ENCODE results near the gene COPS4.
"Not testable (repeated sequence)": the region's sequence is repeated elsewhere in the genome, so short reads cannot be mapped to it uniquely, and the experiment has no call there.

The COPS4 gene

DNA sequence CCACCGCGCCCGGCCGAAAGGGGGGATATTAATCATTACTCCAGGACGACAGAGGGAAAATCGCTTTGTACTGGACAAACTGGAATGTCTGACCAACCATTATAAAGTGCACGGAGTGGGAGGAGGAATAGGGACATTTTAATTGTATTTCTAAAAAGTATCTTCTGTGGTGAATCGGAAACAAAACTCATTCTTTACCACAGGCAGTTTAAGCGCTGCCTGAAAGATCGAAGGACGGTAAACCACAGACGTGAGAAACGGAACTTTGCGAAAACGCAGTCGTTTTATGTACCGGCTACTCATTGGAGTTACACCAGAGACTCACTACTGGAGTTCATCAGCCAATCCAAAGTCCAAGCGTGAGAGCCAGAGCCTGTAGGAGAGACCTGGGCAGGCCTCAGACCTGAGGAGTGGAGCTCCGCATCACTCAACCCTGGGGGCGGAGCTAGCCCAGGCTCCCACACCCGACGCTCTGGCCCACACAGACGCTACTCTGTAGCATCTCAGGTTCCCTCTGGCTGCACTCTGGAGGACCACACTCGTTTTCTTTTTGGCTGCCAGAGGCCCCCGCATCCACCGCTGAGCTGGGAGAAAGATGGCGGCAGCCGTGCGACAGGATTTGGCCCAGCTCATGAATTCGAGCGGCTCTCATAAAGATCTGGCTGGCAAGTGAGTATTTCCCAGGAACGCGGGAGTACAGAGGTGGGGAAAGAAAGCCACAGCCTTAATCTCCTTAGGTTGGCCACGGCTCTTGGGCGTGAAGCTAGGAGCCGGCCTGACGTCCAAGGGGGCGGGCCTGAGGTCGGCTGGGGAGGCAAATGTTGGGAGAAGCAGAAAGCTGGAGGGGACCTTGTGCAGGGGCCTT, at the start of gene COPS4:
TSS of gene COPS4 (plus strand) at position 554 of the 865 bp plus-strand sequence. CDS start at position 596, 42 bp downstream.
- DNase-seq (ENCODE audit: low read depth, low spot score), result peak; percentile 99

DNA sequence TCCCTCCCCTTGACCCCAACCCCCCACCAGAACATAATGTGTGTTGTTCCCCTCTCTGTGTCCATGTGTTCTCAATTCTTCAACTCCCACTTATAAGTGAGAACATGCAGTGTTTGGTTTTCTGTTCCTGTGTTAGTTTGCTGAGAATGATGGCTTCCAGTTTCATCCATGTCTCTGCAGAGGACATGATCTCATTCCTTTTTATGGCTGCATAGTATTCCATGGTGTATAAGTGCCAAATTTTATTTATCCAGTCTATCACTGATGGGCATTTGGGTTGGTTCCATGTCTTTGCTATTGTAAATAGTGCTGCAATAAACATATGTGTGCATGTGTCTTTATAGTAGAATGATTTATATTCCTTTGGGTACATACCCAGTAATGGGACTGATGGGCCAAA, 47.5 kb upstream of the COPS4 start:
- not testable (repeated sequence) for DNase-seq (ENCODE audit: low read depth, low spot score)

DNA sequence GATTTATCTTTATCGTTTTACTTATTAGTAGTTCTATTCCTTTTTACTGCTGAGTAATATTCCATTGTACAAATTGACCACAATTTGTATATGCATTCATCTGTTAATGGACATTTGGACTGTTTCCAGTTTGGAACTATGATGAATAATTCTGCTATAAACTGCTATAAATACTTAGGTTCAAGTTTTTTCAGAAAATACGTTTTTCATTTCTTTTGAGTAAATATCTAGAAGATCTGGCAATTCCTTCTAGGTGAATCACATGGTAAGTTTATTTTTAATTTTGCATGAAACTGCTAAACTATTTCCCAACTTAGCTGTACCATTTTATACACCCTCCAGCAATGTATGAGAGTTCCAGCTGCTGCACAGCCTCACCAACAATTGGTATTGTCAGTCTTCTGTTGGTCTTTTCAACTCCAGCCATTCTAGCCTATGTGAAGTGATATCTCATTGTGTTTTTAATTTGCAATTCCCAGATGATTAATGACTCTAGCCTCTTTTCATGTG, 46.6 kb upstream of the COPS4 start:
- DNase-seq (ENCODE audit: low read depth, low spot score), result no peak

DNA sequence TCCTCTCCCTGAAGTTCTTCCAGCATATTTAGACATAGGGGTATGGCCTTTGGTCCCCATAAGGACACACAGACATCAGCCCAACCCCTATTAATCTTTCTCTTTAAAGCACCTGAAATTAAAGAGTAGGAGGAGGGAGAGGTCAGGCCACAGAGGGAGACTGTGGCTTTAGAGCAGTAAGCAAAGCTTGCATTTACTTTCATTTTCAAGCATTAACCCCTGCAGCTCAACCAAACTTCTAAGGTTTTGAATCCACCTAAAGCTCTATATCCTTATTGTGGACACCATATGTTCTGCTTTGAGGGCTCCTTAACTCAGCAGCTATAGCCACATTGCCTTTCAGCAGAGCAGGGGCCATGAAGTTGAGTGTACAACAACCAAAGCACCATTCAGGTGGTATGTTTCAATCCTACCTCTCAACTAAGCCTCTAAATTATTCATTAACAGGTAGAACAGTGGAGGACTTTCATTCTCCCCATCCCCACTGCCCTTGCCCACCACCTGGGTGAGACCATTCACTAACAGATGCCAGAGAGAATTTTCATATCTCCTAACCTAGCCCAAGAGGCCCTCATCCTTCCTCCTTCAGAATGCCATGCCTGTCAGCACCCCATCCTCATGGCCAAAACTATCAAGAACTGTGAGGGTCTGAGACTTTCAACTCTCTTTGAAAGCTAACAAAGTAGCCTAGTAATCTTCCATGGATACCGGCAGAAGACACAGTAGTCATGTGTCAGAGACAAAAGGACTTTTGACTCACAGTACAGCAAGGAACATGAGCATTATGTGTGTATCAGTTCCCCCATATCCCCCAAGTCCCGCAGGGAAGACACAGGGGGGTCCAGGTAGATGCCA, 45.2 kb upstream of the COPS4 start:
- no peak for DNase-seq (ENCODE audit: low read depth, low spot score)

DNA sequence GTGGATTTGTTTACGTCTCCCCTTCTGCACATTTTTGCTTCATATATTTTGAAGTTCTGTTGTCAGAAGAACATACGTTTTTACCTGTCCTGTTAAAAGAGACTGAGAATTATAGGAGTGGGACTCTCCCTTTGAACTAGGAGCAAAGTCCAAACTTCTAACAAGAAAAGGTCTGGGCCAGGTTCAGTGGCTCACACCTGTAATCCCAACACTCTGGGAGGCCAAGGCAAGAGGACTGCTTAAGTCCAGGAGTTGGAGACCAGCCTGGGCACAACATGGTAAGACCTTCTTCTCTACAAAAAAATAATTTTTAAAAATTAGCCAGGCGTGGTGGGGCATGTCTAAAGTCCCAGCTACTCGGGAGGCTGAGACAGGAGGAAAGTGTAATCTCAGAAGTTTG, 40.1 kb upstream of the COPS4 start:
- DNase-seq (ENCODE audit: low read depth, low spot score), result no peak

DNA sequence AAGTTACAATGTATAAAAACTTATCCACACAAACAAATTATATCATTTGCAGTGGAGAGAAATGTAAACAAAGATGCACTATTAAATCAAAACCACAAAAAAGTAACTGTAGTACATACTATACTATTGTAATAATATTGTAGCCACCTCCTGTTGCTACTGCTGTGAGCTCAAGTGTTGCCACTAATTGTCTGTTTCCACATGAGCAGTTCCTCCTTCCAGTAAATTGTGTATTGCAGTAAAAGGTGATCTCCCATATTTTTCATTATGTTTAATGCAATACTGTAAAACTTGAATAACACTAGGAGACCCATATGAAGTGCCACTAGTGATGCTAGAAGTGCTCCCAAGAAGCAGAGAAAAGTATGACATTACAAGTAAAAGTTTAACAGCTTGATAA, 36.1 kb upstream of the COPS4 start:
- no peak for DNase-seq (ENCODE audit: low read depth, low spot score)

DNA sequence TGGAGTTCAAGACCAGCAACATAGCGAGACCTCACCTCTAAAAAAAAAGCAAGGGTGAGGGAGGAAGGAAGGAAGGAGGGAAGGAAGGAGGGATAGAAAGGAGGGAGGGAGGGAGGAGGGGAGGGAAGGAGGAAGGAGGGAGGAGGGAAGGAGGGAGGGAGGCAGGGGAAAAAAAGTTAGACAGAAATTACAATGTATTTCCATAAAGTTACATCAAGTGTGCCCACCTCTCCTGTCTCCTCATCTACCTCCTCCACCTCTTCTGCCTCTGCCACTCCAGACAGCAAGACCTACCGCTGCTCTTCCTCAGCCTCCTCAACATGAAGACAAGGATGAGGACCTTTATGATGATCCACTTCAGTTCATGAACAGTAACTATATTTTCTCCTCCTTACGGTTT, 32.7 kb upstream of the COPS4 start:
- no peak for DNase-seq (ENCODE audit: low read depth, low spot score)

DNA sequence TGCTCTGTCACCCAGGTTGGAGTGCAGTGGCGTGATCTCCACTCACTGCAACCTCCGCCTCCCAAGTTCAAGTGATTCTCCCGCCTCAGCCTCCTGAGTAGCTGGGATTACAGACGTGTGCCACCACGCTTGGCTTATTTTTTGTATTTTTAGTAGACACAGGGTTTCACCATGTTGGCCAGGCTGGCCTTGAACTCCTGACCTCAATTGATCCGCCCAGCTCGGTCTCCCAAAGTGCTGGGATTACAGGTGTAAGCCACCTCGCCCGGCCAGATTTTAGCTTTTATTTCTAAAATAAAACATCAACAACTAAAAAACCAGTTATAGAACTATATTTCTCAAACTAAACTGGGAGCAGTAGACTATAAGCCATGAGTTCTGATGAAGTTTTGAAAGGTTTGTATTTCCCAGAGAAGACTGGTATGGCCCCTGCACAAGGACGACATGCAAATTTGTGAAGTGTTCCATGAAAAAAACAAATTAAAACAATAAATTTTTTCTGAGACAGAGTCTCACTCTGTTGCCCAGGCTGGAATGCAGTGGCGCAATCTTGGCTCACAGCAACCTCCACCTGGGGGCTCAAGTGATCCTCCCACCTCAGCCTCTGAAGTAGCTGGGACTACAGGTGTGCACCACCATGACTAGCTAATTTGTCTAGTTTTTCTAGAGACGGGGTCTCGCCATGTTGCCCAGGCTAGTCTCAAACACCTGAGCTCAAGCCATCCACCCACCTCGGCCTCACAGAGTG, 31.8 kb upstream of the COPS4 start:
- DNase-seq (ENCODE audit: low read depth, low spot score), result not testable (repeated sequence)

DNA sequence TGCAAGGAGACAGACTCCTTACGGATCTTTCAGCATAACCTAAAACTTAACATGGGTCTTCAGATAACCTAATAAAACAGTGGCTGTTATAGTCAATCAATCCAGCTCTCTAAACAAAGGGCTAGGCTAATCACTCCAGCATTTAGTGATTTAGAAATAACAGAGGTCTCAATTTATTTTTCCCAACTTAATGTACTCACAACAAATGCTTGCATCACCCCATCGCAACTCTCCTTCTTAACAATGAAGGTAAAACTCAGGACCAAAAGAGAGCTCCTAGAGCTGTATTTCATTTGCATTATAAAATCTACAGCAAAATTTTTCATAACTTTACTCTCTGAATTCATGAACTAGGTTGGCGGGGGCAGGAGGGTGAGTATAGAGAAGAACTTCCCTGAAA, 25.5 kb upstream of the COPS4 start:
- DNase-seq (ENCODE audit: low read depth, low spot score), result no peak

DNA sequence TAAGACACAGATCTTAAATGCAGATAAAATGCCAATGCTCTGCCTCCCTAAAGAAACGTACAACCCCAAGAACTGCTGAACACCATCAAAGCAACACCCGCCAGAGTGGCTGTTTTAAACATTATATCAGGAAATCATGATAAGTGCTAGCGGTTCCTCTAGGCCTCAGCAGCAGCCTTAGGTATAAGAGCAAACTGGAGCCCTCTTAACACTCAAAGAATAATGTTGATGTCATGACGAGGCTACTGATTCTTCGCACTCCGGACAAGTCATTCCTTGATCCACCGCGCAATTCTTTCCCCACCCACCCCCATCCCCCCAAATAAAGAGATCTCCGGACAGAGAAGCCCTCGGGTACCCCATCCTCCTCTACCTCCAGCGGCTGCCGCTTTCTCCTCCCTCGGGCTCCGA, 24.9 kb upstream of the COPS4 start:
- DNase-seq (ENCODE audit: low read depth, low spot score), result no peak

DNA sequence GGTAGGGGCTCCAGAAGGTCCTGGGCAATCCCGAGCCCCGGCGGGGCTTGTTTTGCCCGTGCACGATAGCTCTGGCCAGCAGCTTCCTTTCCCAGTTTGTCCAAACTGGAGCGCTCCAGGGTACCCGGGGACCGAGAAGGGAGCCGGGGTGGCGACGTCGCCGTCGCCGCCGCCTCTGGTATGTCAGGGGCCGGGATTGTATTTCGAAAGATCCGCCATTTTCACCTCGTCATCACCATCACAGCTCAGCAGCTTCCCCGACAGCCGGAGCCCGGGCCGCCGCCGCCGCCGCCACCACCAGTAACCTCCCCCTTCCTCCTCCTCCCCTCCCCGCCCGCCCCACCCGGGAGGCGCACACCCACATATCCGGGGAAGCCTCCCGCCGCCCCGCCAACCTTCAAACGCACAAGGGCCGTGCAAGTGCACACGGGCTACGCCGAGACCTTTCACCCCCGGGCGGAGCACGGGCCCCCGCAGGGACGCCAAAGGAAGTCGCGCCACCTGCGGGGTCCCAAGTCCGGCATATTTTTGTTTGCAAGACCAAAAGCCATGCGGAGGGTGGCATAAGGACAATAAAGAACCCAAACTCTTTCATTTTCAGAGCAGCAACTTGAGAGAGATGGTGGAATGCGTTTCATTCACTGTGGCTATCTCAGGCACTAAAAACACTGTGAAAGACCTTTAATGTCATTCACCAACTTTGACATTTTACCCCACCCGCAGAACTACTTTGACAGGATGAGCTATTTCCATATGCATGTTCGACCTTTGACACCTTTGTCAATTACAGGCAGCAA, 24.3 kb upstream of the COPS4 start, which contains the start of gene LIN54:
TSS of gene LIN54 (minus strand) at position 302 of the 797 bp plus-strand sequence. CDS start 25,979 bp downstream, outside the sequence.
- DNase-seq (ENCODE audit: low read depth, low spot score), result no peak

DNA sequence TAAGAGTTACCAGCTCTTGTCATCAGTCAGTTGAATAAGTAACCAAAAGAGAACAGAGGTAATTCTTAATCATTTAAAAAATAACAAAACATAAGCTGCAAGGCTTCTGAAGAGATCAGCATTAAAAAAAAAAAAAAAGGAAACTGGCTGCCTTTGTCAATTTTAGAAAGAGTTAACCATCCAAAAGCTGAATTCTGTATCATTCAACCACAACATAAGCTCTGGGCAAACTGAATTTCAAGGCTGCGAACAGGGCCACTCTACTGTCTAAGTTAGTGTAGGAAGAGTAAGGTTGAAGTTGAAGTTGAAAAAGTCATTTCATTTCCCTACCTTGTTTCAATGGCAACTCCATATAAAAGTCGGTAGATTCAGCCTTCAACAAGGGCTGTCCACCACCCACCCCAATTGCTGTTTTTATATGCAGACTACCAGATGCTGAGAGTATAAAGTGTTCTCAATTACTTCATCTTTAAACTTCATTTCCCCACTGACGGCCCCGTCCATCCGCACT, 23.2 kb upstream of the COPS4 start:
- no peak for DNase-seq (ENCODE audit: low read depth, low spot score)

DNA sequence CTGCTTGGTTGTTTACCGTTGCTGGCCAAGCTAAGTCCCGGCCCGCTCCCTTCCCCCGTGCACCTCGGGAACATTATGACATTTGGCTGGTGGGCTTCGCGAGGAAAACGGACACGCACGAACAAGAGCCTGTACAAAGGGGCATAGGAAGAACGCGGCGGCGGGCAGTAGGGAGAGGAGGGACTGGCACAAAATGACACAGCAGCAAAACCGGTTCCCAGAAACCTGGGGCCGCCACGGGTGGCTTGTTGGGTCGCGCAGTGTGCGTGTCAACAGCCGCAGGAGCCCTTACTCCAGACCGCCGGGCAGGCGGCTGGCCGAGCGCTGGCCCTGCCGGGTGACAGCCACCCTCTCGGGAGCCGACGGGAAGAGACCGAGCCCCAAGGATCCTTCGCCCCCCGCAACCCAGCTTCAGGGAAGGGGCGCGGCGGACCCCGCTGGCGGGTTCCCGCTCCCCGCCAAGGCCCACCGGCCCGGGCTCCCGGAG, 22.7 kb upstream of the COPS4 start:
- no peak for DNase-seq (ENCODE audit: low read depth, low spot score)

DNA sequence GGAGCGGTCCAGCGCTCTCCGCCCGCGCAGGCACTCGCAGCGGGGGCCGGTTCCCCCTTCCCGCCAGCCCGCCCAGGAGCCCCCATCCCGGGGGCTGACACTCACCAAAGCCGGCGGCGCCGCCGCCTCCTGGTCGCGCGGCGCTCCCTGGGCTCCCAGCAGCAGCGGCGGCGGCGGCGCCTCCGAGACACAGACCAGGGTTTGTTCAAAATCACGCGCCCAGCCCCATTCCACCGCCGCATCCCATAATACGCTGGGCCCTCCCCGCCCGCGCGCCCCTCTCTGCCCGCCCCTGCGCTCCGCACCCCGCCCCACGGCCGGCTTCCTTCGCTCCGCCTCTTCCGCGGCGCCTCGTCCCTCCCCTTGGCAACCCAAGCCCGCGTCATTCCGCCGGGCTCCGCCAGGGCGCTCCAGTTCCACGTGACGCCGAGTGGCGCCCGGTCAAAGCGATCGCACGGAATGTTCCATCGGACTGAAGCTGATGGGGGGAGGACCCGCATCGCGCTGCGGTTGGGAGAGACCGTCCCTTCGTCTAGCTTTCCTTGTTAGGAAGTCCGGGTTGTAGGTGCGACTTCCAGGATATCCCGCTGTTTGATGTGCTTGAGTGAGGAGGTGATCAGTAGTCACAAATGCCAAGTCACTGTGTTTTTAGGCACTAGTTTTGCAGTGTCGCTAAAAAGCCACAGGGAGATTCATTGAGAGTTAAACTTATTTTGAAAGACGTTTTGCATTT, 22.1 kb upstream of the COPS4 start:
- peak; percentile 98 for DNase-seq (ENCODE audit: low read depth, low spot score)

DNA sequence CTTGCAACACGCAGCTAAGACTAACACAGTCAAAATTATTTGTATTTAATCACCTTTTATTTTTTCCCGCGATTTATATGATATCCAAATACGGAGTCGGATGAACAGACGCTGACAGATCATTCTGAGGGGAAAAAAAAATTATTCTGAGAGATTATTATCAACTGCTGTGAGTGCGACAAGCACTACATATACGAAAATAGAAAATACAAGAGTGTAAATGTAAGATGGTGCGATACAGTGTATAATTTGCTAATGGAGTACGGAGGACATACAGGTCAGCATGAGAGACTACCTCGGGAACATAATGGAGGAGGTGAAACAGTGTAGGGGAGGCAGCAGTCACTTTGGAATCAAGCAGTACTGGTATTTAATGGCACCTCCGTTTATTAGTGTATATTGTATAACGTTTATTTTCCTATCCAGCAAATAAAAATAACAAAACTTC, 21.5 kb upstream of the COPS4 start:
- no peak for DNase-seq (ENCODE audit: low read depth, low spot score)

DNA sequence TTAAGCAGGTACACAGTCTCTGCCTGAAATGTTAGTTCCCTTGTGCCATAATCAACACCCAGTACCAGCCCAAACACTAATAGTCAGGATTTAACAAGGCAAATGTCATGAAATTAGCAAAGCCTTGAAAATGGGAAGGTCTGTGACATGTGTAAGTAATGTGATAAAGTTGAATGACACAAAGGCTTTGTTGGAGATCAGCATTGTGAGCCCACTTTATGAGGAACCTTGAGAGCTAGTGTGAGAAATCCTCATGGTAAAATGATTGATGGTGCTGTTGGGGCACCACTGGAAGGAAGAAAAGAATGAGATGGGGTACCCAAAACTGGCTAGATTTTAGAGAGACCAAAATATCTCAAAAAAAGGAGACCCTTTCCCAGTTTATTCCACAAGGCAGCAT, 21.1 kb upstream of the COPS4 start:
- no peak for DNase-seq (ENCODE audit: low read depth, low spot score)

DNA sequence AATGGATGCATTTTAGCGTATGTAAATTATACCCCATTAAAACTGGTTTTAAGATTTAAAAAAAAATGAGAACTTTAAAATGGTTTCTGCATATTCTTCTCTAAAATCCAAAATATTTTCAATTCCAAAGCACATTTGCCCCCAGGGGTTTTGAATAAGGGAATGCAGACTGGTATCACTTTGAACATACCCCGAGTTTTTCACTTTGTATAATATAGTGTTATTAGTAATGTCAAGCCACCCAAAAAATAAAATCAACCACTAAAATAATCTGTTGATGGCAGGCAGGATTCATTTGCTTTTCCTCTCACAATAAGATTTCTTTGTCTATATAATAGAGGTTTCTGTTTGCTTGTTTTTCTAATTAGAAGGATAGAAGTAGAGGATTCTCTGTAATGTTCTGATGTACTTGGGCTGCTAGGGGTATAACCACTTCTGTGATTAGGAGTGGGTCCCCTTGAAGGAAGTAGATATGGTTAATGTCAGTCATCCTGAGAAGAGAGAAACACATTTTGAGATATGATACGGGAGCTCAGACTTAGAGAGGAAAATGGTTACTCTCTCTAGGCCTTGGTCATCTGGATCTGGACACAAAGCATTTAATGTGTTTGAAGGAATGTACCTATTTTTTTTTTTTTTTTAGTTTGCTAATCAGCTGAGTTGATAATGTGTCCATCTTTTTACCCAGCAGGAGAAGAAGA, 15.0 kb upstream of the COPS4 start:
- no peak for DNase-seq (ENCODE audit: low read depth, low spot score)

DNA sequence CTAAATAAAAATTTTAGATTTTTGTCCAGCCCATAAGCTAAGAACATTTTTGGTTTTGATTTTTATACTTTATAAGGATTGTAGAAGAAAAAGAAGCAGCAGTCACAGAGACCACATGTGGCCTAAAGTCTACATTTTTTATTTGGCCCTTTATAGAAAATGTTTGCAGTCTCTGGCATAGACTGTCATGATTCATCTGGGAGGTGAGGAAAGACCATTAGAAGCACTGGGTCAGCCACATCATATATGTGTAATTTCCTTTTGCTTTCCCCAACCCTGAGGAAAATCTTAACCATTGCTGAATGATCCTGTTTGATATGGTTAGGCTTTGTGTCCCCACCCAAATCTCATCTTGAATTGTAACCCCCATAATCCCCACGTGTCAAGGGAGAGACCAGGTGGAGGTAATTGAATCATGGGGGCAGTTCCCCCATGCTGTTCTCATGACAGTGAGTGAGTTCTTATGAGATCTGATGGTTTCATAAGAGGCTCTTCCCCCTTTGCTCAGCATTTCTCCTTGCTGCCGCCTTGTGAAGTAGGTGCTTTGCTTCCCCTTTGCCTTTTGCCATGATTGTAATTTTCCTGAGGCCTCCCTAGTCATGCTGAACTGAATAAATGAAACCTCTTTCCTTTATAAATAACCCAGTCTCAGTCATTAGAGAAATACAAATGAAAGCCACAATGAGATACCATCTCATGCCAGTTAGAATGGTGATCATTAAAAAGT, 12.1 kb upstream of the COPS4 start:
- DNase-seq (ENCODE audit: low read depth, low spot score), result no peak

Data from smooth muscle cell of the brain vasculature (primary cell).